HFFc6 (cell line): ENCODE measurements around the gene GULP1. TPM values are rescaled to one million over a fixed set of nuclear protein-coding genes. Genes with fewer than 3 reads are reported as not detected.

ENCODE experiments used
- DNase-seq: peaks from one replicate; pipeline ENCODE4 v3.0.0-alpha.2; 2018
- H3K27ac Mint-ChIP-seq: 2 replicates; pipeline ENCODE4 v1.8.0; 2020; ENCODE audit warnings: mild to moderate bottlenecking, mixed read lengths
- H3K27me3 Mint-ChIP-seq: 2 replicates; pipeline ENCODE4 v1.8.0; 2021; ENCODE audit warnings: mild to moderate bottlenecking, moderate library complexity, mixed read lengths; ENCODE audit not compliant: insufficient read depth
- H3K36me3 Mint-ChIP-seq: 2 replicates; pipeline ENCODE4 v1.8.0; 2021; ENCODE audit warnings: low read depth, mixed read lengths
- H3K4me1 Mint-ChIP-seq: 2 replicates; pipeline ENCODE4 v1.8.0; 2020; ENCODE audit warnings: low read depth, mixed read lengths
- H3K4me3 Mint-ChIP-seq: 2 replicates; pipeline ENCODE4 v1.8.0; 2020; ENCODE audit warnings: mild to moderate bottlenecking, moderate library complexity, mixed read lengths
- H3K9me3 Mint-ChIP-seq: 2 replicates; pipeline ENCODE4 v1.8.0; 2020; ENCODE audit warnings: mild to moderate bottlenecking, mixed read lengths
- CTCF ChIP-seq: fragments of 200-600 bp; sonication (generic); IDR thresholded peaks from 2 replicates; pipeline ENCODE4 v1.5.0; 2021; ENCODE audit warnings: antibody characterized with exemption, mild to moderate bottlenecking
- total RNA-seq, 6 experiments: library from RNA; stranded (reverse); fragmentation: NEBNext Ultra II Directional; extraction: Animal tissue kit (Norgen Biotek cat#: 25700); gene quantifications; 2 replicates in 1 of 6; 3 replicates in 5 of 6; pipeline ENCODE4 v1.2.3, GENCODE V29; 2021

Gene GULP1
- total RNA-seq, 6 experiments from 2014 or later = 33.3 to 76.1 (median 63.9) TPM

- no peaks in the 10 kb centered on the region for H3K9me3 Mint-ChIP-seq
- no peak overlapping the region for H3K4me3 Mint-ChIP-seq
- no peak for DNase-seq
- H3K36me3 Mint-ChIP-seq = no peaks in the 10 kb centered on the region
- no peak overlapping the region for H3K27ac Mint-ChIP-seq
- no peaks in the 10 kb centered on the region for H3K27me3 Mint-ChIP-seq
- no peak for TF ChIP-seq CTCF
- H3K4me1 Mint-ChIP-seq = peaks cover 51% of the 10 kb centered on the region
These were observed 34.6 kb downstream of the GULP1 start for GRCh38 chr2:188326290-188326668.

GRCh38 chr2:188326669-188327301 lies 35.1 kb downstream of the GULP1 start:
- no peak for DNase-seq
- Mint-ChIP-seq H3K9me3 (no peaks in the 10 kb centered on the region), H3K27ac (peak overlapping the region; percentile 50; the same call in 1 of the 2 replicates), H3K4me3 (no peak overlapping the region), H3K36me3 (no peaks in the 10 kb centered on the region), H3K27me3 (no peaks in the 10 kb centered on the region), H3K4me1 (peaks cover 51% of the 10 kb centered on the region)
- no peak for TF ChIP-seq CTCF

- Mint-ChIP-seq H3K4me3 (no peak overlapping the region), H3K27me3 (no peaks in the 10 kb centered on the region), H3K4me1 (peaks cover 47% of the 10 kb centered on the region), H3K36me3 (no peaks in the 10 kb centered on the region), H3K9me3 (no peaks in the 10 kb centered on the region), H3K27ac (no peak overlapping the region)
- DNase-seq = no peak
- no peak for TF ChIP-seq CTCF
These were observed 36.0 kb downstream of the GULP1 start for GRCh38 chr2:188327518-188328213.

- no peak overlapping the region for H3K27ac Mint-ChIP-seq
- DNase-seq = no peak
- no peaks in the 10 kb centered on the region for H3K9me3 Mint-ChIP-seq
- no peaks in the 10 kb centered on the region for H3K27me3 Mint-ChIP-seq
- TF ChIP-seq CTCF = no peak
- H3K4me1 Mint-ChIP-seq = peaks cover 47% of the 10 kb centered on the region
- no peak overlapping the region for H3K4me3 Mint-ChIP-seq
- no peaks in the 10 kb centered on the region for H3K36me3 Mint-ChIP-seq
These were observed 36.7 kb downstream of the GULP1 start for GRCh38 chr2:188328419-188328818.

GRCh38 chr2:188330316-188331053 lies 38.8 kb downstream of the GULP1 start:
- TF ChIP-seq CTCF = no peak
- no peaks in the 10 kb centered on the region for H3K9me3 Mint-ChIP-seq
- H3K4me3 Mint-ChIP-seq = no peak overlapping the region
- no peak overlapping the region for H3K27ac Mint-ChIP-seq
- peaks cover 38% of the 10 kb centered on the region for H3K4me1 Mint-ChIP-seq
- no peaks in the 10 kb centered on the region for H3K36me3 Mint-ChIP-seq
- H3K27me3 Mint-ChIP-seq = no peaks in the 10 kb centered on the region
- no peak for DNase-seq
